Measurements from ENCODE around the gene NOVA2. TPM values are rescaled to one million over a fixed set of nuclear protein-coding genes. Genes with fewer than 3 reads are reported as not detected.

NOVA2 gene
- total and polyA plus RNA-seq, 2 donors from 2014 or later, result 0.95 to 8.5 TPM

DNA sequence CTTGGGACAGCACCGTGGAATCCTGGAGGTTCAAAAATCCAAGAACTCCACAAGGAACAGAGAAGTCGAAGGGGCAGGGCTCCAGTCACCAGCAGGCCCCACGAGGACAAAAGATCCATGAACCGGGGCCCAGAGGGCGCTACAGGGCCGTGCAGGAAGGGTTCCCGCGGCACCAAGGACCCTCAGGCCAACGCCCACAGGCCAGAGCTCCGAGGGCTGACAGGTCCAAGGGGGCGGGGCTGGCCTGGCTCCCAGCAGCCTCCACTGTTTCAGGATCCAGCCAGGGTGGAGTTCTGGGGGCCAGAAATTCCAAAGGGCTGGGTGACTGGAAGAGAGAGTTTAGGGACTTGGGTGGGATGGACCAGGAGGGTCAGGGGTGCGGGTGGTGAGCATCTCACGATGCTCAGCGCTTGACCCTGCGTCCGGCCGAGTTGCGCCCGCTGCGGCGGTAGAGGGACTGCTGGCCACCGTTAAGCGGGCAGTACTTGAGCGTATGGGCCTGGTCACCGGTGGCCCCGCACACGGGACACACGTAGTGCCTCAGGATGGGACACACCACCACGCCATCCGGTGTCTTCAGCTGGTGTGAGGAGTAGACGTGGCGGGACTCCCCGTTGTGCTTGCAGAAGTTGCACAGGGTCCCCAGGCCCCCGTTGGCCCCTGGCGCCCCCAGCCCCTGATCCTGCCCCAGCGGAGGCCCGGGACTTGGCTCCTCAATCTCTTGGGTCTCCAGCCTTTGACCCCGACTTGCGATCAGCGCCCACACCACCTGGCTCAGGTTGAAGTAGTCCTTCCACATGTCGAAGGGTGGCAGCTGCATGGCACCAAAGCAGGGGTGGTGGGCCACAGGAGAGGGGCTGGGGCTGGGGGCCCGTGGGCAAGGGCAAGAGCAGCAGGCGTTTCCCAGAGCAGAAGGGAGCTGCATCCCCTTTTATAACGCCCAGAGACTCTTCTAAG, 59.5 kb downstream of the NOVA2 start, which contains the start of gene NANOS2:
Gene NANOS2 (minus strand): TSS at position 905 of the 957 bp plus-strand sequence. CDS start 85 bp downstream, at position 820.
- Histone ChIP-seq H3K9ac (ENCODE audit: low read length in 3 of 3) (no peak within 1 kb of the TSS), H3K9me3 (ENCODE audit: control insufficient read depth in 2 of 3, insufficient read depth in 1 of 3, low read length in 3 of 3) (no peaks in the 10 kb centered on the region), H3K4me1 (ENCODE audit: control insufficient read depth in 2 of 3, insufficient read depth in 2 of 3, low read depth in 1 of 3, low read length in 3 of 3) (peaks cover 0 to 2% (median 0%) of the 10 kb centered on the region in 3 donors), H3K4me3 (ENCODE audit: low read length in 3 of 3) (no peak within 1 kb of the TSS), H3K27me3 (ENCODE audit: control insufficient read depth, insufficient read depth, low read length) (no peaks in the 10 kb centered on the region), H3K36me3 (ENCODE audit: control insufficient read depth in 2 of 3, insufficient read depth in 3 of 3, low read length in 3 of 3) (no peaks in the 10 kb centered on the region), H3K27ac (ENCODE audit: low read depth in 2 of 2, low read length in 2 of 2) (no peak within 1 kb of the TSS)
- TF ChIP-seq, protein P1, sequence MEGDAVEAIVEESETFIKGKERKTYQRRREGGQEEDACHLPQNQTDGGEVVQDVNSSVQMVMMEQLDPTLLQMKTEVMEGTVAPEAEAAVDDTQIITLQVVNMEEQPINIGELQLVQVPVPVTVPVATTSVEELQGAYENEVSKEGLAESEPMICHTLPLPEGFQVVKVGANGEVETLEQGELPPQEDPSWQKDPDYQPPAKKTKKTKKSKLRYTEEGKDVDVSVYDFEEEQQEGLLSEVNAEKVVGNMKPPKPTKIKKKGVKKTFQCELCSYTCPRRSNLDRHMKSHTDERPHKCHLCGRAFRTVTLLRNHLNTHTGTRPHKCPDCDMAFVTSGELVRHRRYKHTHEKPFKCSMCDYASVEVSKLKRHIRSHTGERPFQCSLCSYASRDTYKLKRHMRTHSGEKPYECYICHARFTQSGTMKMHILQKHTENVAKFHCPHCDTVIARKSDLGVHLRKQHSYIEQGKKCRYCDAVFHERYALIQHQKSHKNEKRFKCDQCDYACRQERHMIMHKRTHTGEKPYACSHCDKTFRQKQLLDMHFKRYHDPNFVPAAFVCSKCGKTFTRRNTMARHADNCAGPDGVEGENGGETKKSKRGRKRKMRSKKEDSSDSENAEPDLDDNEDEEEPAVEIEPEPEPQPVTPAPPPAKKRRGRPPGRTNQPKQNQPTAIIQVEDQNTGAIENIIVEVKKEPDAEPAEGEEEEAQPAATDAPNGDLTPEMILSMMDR (IDR thresholded peaks at IDR 0.05; ENCODE audit: borderline replicate concordance, extremely low read depth, insufficient read depth), result no peak
- intact Hi-C loops (cut with DNase I), result no loop called here
- peak in 2 of 5 donors; percentile 5 to 10 for DNase-seq
- FAIRE-seq, result no peak

DNA sequence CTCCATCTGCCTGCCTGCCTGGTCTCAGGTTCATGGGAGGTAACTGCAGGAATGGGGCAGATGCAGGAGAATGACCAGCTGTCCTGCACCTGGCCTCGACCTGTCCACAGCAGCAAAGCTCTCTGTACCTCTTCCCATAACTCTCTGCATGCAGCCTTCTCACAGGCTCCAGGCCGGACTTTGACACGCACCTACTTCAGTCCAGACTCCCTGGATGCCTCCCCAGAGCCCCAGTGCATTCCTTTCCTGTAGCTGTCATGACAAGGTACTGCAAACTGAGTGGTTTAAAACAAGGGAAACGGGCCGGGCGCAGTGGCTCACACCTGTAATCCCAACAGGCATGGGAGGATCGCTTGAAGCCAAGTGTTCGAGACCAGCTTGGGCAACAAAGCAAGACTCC, 62.4 kb downstream of the NOVA2 start:
- intact Hi-C loops (cut with DNase I), result no loop called here
- no peak overlapping the region for H3K27ac ChIP-seq (ENCODE audit: low read depth in 2 of 2, low read length in 2 of 2)
- TF ChIP-seq, protein P1 (IDR thresholded peaks at IDR 0.05; ENCODE audit: borderline replicate concordance, extremely low read depth, insufficient read depth), result no peak
- no peak overlapping the region for H3K9ac ChIP-seq (ENCODE audit: low read length in 3 of 3)
- FAIRE-seq (no peak), DNase-seq (peak in 2 of 5 donors; percentile 28 to 34)
- H3K36me3 ChIP-seq (ENCODE audit: control insufficient read depth in 2 of 3, insufficient read depth in 3 of 3, low read length in 3 of 3), result no peaks in the 10 kb centered on the region
- H3K27me3 ChIP-seq (ENCODE audit: control insufficient read depth, insufficient read depth, low read length), result no peaks in the 10 kb centered on the region
- H3K4me3 ChIP-seq (ENCODE audit: low read length in 3 of 3), result no peak overlapping the region
- H3K4me1 ChIP-seq (ENCODE audit: control insufficient read depth in 2 of 3, insufficient read depth in 2 of 3, low read depth in 1 of 3, low read length in 3 of 3), result peaks cover 0 to 2% (median 0%) of the 10 kb centered on the region in 3 donors
- H3K9me3 ChIP-seq (ENCODE audit: control insufficient read depth in 2 of 3, insufficient read depth in 1 of 3, low read length in 3 of 3), result no peaks in the 10 kb centered on the region

DNA sequence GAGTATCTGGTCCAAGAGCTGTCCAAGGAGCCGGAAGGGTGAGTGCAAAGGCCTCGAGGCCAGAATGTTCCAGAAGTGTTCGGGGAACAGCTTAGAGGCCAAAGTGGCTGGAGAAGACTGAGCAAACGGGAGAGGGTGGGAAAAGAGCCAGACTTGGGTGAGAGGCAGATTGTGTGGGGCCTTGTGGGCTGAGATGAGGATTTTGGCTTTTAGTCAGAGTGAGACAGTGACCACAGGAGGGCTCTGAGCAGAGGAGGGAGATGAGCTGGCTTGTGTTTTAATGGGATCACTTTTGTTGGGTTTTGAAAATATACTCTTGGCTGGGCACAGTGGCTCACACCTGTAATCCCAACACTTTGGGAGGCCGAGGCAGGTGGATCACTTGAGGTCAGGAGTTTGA, 64.7 kb downstream of the NOVA2 start:
- H3K9me3 ChIP-seq (ENCODE audit: control insufficient read depth in 2 of 3, insufficient read depth in 1 of 3, low read length in 3 of 3), result no peaks in the 10 kb centered on the region
- DNase-seq (no peak), FAIRE-seq (no peak)
- H3K9ac ChIP-seq (ENCODE audit: low read length in 3 of 3), result no peak overlapping the region
- H3K27me3 ChIP-seq (ENCODE audit: control insufficient read depth, insufficient read depth, low read length), result no peaks in the 10 kb centered on the region
- no peak overlapping the region for H3K4me3 ChIP-seq (ENCODE audit: low read length in 3 of 3)
- H3K36me3 ChIP-seq (ENCODE audit: control insufficient read depth in 2 of 3, insufficient read depth in 3 of 3, low read length in 3 of 3), result no peaks in the 10 kb centered on the region
- peaks cover 0 to 2% (median 0%) of the 10 kb centered on the region in 3 donors for H3K4me1 ChIP-seq (ENCODE audit: control insufficient read depth in 2 of 3, insufficient read depth in 2 of 3, low read depth in 1 of 3, low read length in 3 of 3)
- intact Hi-C loops (cut with DNase I), result no loop called here
- TF ChIP-seq, protein P1 (IDR thresholded peaks at IDR 0.05; ENCODE audit: borderline replicate concordance, extremely low read depth, insufficient read depth), result no peak
- no peak overlapping the region for H3K27ac ChIP-seq (ENCODE audit: low read depth in 2 of 2, low read length in 2 of 2)
